A549 (cell line): Measurements from ENCODE around the gene CYB5B.

ENCODE experiments used
- CEBPB ChIP-seq, 2 experiments: fragments of >200 bp in 1 of 2; sonication (Bioruptor Twin) in 1 of 2; formaldehyde crosslinking in 1 of 2; IDR thresholded peaks; 2 replicates each; pipeline ENCODE4 v1.6.1; 2012 to 2016
- FOSL2 ChIP-seq, 2 experiments: fragments of 450-650 bp in 1 of 2; fragments of >200 bp in 1 of 2; sonication (Bioruptor Twin) in 1 of 2; formaldehyde crosslinking; IDR thresholded peaks; 2 replicates each; pipeline versions ENCODE4 v1.5.0 to v1.6.1; 2016 to 2020; ENCODE audit warnings: mild to moderate bottlenecking in 1 of 2, moderate library complexity in 1 of 2
- JUN ChIP-seq, 2 experiments: fragments of >200 bp; sonication (Bioruptor Twin); formaldehyde crosslinking; IDR thresholded peaks; 2 replicates in 1 of 2; 3 replicates in 1 of 2; pipeline ENCODE4 v1.6.1; 2016 to 2017
- POLR2A ChIP-seq: IDR thresholded peaks from 2 replicates; pipeline ENCODE4 v1.6.1; 2012; ENCODE audit warnings: mild to moderate bottlenecking, low read length
- SREBF2 ChIP-seq: fragments of 450-650 bp; IDR thresholded peaks from 2 replicates; pipeline ENCODE4 v1.6.1; 2014; ENCODE audit warnings: mild to moderate bottlenecking, moderate library complexity
- TF ChIP-seq, protein P1 (sequence below): fragments of >200 bp; sonication (Bioruptor Twin); formaldehyde crosslinking; IDR thresholded peaks from 3 replicates; pipeline ENCODE4 v1.5.1; 2016

DNA sequence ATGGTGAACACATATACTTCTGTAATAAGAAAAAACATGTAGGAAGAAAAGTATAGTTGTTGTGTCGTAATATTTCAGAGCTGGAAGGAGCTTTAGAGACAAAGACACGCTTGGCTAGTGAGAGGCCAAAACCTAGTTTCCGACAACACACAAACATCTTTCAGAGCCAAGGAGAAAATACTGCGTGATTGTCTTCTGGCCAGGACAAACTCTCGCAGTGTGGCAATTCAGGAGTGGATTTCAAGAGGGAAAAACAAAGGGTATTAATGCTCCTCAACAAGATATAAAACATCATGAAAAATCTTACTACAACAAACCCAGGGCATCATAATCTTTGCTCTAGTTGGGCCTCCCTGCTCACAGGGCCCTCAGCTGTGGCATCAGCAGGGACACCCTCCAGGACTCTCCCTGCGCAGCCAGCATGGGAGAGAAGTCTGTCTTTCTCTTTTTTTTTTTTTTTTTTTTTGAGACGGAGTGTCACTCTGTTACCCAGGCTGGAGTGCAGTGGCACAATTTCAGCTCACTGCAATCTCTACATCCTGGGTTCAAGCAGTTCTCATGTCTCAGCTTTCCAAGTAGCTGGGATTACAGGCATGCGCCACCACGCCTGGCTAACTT is 66.4 kb downstream of the CYB5B start:
- no peak for TF ChIP-seq POLR2A
- TF ChIP-seq JUN (IDR thresholded peaks at IDR 0.05) = no peak
- no peak for TF ChIP-seq CEBPB (IDR thresholded peaks at IDR 0.05)
- TF ChIP-seq SREBF2 = no peak
- TF ChIP-seq FOSL2 (IDR thresholded peaks at IDR 0.05) = no peak
- no peak for TF ChIP-seq FOSL2 (CRISPR knock-in tag; IDR thresholded peaks at IDR 0.05)
- TF ChIP-seq, protein P1, sequence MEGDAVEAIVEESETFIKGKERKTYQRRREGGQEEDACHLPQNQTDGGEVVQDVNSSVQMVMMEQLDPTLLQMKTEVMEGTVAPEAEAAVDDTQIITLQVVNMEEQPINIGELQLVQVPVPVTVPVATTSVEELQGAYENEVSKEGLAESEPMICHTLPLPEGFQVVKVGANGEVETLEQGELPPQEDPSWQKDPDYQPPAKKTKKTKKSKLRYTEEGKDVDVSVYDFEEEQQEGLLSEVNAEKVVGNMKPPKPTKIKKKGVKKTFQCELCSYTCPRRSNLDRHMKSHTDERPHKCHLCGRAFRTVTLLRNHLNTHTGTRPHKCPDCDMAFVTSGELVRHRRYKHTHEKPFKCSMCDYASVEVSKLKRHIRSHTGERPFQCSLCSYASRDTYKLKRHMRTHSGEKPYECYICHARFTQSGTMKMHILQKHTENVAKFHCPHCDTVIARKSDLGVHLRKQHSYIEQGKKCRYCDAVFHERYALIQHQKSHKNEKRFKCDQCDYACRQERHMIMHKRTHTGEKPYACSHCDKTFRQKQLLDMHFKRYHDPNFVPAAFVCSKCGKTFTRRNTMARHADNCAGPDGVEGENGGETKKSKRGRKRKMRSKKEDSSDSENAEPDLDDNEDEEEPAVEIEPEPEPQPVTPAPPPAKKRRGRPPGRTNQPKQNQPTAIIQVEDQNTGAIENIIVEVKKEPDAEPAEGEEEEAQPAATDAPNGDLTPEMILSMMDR = no peak
